HEK293 (cell line): ENCODE data around the gene R3HDM4.
A peak's percentile ranks its signal among the peaks of the same experiment; 100 is the strongest.

Experiments
- CTCF ChIA-PET: fragments of 350-600 bp; formaldehyde crosslinking; extraction: SDS; loops from one replicate; lab custom pipeline; 2021; ENCODE audit warnings: antibody characterized with exemption; lab: Yijun Ruan, JAX
- POLR2A ChIA-PET: fragments of 300-600 bp; formaldehyde crosslinking; extraction: SDS; loops from one replicate; lab custom pipeline; 2020; ENCODE audit warnings: antibody characterized with exemption, inconsistent platforms; lab: Yijun Ruan, JAX
- H3K27ac ChIP-seq: fragments of 200-500 bp; sonication (Bioruptor generic); 2 replicates; pipeline ENCODE4 v1.5.1; 2014; ENCODE audit warnings: low read depth, low read length, control low read depth, inconsistent platforms; ENCODE audit errors: extremely low read depth
- H3K36me3 ChIP-seq, 2 experiments: fragments of 200-500 bp in 1 of 2; sonication (Bioruptor generic) in 1 of 2; 1 replicate in 1 of 2; 2 replicates in 1 of 2; pipeline ENCODE4 v1.5.1; 2014 to 2017; ENCODE audit warnings: inconsistent platforms in 2 of 2, low read length in 2 of 2; ENCODE audit not compliant: control insufficient read depth in 2 of 2, insufficient read depth in 1 of 2
- H3K4me1 ChIP-seq: fragments of 200-500 bp; sonication (Bioruptor generic); 2 replicates; pipeline ENCODE4 v1.5.1; 2014; ENCODE audit warnings: mild to moderate bottlenecking, low read length, inconsistent platforms; ENCODE audit not compliant: control insufficient read depth, insufficient read depth
- H3K4me3 ChIP-seq: 2 replicates; pipeline ENCODE4 v1.5.1; 2011; ENCODE audit warnings: low read depth, mild to moderate bottlenecking, control low read depth, low read length, moderate library complexity
- H3K9me3 ChIP-seq: fragments of 200-500 bp; sonication (Bioruptor generic); 2 replicates; pipeline ENCODE4 v1.5.1; 2014; ENCODE audit warnings: low read depth, low read length, inconsistent platforms; ENCODE audit not compliant: control insufficient read depth, insufficient read depth
- EGR2 ChIP-seq: fragments of 450-650 bp; formaldehyde crosslinking; IDR thresholded peaks from 2 replicates; pipeline ENCODE4 v1.5.1; 2016; ENCODE audit warnings: low read depth, missing biosample characterization, missing genetic modification characterization
- GLIS2 ChIP-seq: fragments of 450-650 bp; formaldehyde crosslinking; IDR thresholded peaks from 2 replicates; pipeline ENCODE4 v1.5.1; 2016; ENCODE audit warnings: missing biosample characterization, missing genetic modification characterization
- HOXD13 ChIP-seq: sonication (generic); formaldehyde crosslinking; IDR thresholded peaks from 2 replicates; pipeline ENCODE4 v1.8.0; 2022; ENCODE audit warnings: missing genetic modification reagents, borderline replicate concordance
- PATZ1 ChIP-seq: fragments of 450-650 bp; formaldehyde crosslinking; IDR thresholded peaks from 2 replicates; pipeline ENCODE4 v1.5.1; 2016; ENCODE audit warnings: missing biosample characterization, missing genetic modification characterization
- PRDM1 ChIP-seq: fragments of 450-650 bp; formaldehyde crosslinking; IDR thresholded peaks from 2 replicates; pipeline ENCODE4; 2016; ENCODE audit warnings: missing biosample characterization, missing genetic modification characterization
- SCRT1 ChIP-seq: fragments of 450-650 bp; formaldehyde crosslinking; IDR thresholded peaks from 2 replicates; pipeline ENCODE4 v1.5.1; 2016; ENCODE audit warnings: missing biosample characterization, missing genetic modification characterization, borderline replicate concordance
- ZBTB20 ChIP-seq: fragments of 450-650 bp; formaldehyde crosslinking; IDR thresholded peaks from 2 replicates; pipeline ENCODE4 v1.5.1; 2016; ENCODE audit warnings: missing biosample characterization, missing genetic modification characterization
- ZBTB26 ChIP-seq: fragments of 450-650 bp; formaldehyde crosslinking; optimal IDR thresholded peaks from 2 replicates; pipeline ENCODE3; 2016; ENCODE audit warnings: missing biosample characterization, mild to moderate bottlenecking, missing genetic modification characterization
- ZBTB8A ChIP-seq: fragments of 450-650 bp; formaldehyde crosslinking; IDR thresholded peaks from 2 replicates; pipeline ENCODE4 v1.5.1; 2016; ENCODE audit warnings: missing biosample characterization, missing genetic modification characterization
- ZFHX2 ChIP-seq: fragments of 450-650 bp; formaldehyde crosslinking; conservative IDR thresholded peaks from 2 replicates; pipeline ENCODE4 v1.5.1; 2016; ENCODE audit warnings: missing biosample characterization, missing genetic modification characterization
- ZIC2 ChIP-seq: fragments of 450-650 bp; formaldehyde crosslinking; IDR thresholded peaks from 2 replicates; pipeline ENCODE4 v1.5.1; 2016; ENCODE audit warnings: missing biosample characterization, missing genetic modification characterization
- ZNF23 ChIP-seq: fragments of 450-650 bp; formaldehyde crosslinking; IDR thresholded peaks from 2 replicates; pipeline ENCODE4 v1.5.1; 2016; ENCODE audit warnings: missing biosample characterization, missing genetic modification characterization, borderline replicate concordance
- ZNF394 ChIP-seq: fragments of 450-650 bp; formaldehyde crosslinking; IDR thresholded peaks from 2 replicates; pipeline ENCODE4 v1.5.1; 2016; ENCODE audit warnings: missing biosample characterization, missing genetic modification characterization, mild to moderate bottlenecking, moderate library complexity, borderline replicate concordance
- ZNF518A ChIP-seq: fragments of 450-650 bp; formaldehyde crosslinking; conservative IDR thresholded peaks from 2 replicates; pipeline ENCODE4 v1.5.1; 2016; ENCODE audit warnings: low read depth, missing biosample characterization, missing genetic modification characterization
- ZNF560 ChIP-seq: fragments of 450-650 bp; formaldehyde crosslinking; IDR thresholded peaks from 2 replicates; pipeline ENCODE4 v1.5.1; 2017; ENCODE audit warnings: missing biosample characterization, missing genetic modification characterization, borderline replicate concordance
- ZNF571 ChIP-seq: fragments of 450-650 bp; formaldehyde crosslinking; IDR thresholded peaks from 2 replicates; pipeline ENCODE4 v1.5.0; 2017; ENCODE audit warnings: missing biosample characterization, missing genetic modification characterization
- ZNF677 ChIP-seq: fragments of 450-650 bp; IDR thresholded peaks from 2 replicates; pipeline ENCODE4 v1.5.0; 2018; ENCODE audit warnings: missing biosample characterization, mild to moderate bottlenecking, missing genetic modification characterization, moderate library complexity
- ZNF707 ChIP-seq: fragments of 450-650 bp; formaldehyde crosslinking; IDR thresholded peaks from 2 replicates; pipeline ENCODE4 v1.5.1; 2016; ENCODE audit warnings: missing biosample characterization, missing genetic modification characterization
- ZSCAN23 ChIP-seq: fragments of 450-650 bp; formaldehyde crosslinking; IDR thresholded peaks from 2 replicates; pipeline ENCODE4 v1.5.1; 2016; ENCODE audit warnings: missing biosample characterization, missing genetic modification characterization
- TF ChIP-seq, protein P1 (sequence below): fragments of 450-650 bp; formaldehyde crosslinking; IDR thresholded peaks from 2 replicates; pipeline ENCODE4 v1.5.1; 2016; ENCODE audit warnings: missing biosample characterization, missing genetic modification characterization
- TF ChIP-seq, protein P2 (sequence below): fragments of 450-650 bp; formaldehyde crosslinking; IDR thresholded peaks from 2 replicates; pipeline ENCODE4 v1.5.1; 2016; ENCODE audit warnings: missing biosample characterization, missing genetic modification characterization
- TF ChIP-seq, protein P3 (sequence below): fragments of 450-650 bp; formaldehyde crosslinking; IDR thresholded peaks from 2 replicates; pipeline ENCODE4 v1.5.1; 2016; ENCODE audit warnings: missing biosample characterization, missing genetic modification characterization

Gene R3HDM4

DNA sequence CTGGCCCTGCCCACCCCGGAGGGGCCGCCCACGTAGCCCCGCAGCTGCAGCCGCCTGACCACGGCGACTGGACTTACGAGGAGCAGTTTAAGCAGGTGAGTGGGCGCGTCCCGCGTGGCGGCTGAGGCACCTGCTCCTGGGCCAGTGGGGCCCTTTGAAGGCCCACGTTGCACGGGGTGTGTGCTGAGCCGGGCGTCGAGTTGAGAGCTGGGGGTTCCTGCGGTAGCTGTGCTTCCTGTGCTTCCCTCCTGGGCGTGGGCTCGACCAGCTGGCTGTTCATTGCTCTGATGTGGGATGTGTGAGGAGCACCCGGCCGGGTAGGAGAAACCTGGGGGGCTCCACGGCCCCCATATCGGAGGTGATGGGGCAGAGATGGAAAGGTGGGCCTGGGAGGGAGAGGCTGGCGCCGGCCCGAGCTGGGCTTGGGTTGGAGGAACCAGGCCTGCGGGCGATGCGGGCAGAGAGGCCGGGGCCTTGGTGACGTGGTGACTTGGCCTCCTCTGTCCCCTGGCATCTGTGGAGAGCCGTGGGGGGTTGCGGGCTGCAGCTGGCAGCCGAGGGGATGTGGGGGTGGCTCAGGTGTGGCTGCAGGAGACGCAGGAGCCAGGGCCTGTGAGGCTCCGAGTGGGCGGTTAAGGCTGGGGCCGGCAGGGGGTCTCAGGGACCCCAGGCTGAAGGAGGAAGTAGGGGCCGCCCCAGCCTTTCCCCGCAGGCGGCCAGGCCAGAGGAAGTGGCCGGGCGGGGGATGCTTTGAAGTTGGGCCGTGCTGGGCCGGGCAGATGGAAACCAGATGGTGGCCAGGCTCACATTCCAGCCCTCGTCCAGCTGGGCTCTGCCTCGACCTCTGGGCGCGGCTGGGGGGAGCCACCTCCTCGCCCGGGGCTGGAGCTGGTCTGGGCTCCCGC lies 19.9 kb upstream of the R3HDM4 start:
- ChIA-PET POLR2A (interaction anchor here (0.6 kb wide), 1 partner anchor 93 kb away, joined by 4 read pairs; no protein-coding TSS in a partner anchor), CTCF (interaction anchor here (0.6 to 0.9 kb wide), 2 partner anchors 30 to 333 kb away, joined by 3 read pairs; no protein-coding TSS in a partner anchor)
- Histone ChIP-seq H3K9me3 (no peaks in the 10 kb centered on the region), H3K36me3 (peaks cover 0 to 42% of the 10 kb centered on the region in 2 experiments; a peak in 2 of 3 replicates), H3K27ac (0 out of 2 replicates have a peak overlapping the region, but pooled peaks have one; percentile 46), H3K4me3 (no peak overlapping the region), H3K4me1 (no peaks in the 10 kb centered on the region)
- TF ChIP-seq ZNF394 (tag by site-specific recombination), result peak; percentile 36; the same call in 1 of the 2 replicates
- peak; percentile 46; the same call in 1 of the 2 replicates for TF ChIP-seq ZBTB8A (tag by site-specific recombination)
- no peak for TF ChIP-seq ZBTB26 (tag by site-specific recombination)
- TF ChIP-seq ZNF560 (tag by site-specific recombination), result no peak
- TF ChIP-seq ZNF707, result no peak
- no peak for TF ChIP-seq ZNF571 (tag by site-specific recombination)
- TF ChIP-seq, protein P1, sequence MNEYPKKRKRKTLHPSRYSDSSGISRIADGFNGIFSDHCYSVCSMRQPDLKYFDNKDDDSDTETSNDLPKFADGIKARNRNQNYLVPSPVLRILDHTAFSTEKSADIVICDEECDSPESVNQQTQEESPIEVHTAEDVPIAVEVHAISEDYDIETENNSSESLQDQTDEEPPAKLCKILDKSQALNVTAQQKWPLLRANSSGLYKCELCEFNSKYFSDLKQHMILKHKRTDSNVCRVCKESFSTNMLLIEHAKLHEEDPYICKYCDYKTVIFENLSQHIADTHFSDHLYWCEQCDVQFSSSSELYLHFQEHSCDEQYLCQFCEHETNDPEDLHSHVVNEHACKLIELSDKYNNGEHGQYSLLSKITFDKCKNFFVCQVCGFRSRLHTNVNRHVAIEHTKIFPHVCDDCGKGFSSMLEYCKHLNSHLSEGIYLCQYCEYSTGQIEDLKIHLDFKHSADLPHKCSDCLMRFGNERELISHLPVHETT (tag by site-specific recombination), result no peak
- no peak for TF ChIP-seq ZNF23 (tag by site-specific recombination)
- TF ChIP-seq PRDM1 (tag by site-specific recombination), result no peak
- TF ChIP-seq EGR2, result peak; percentile 35; the same call in 1 of the 2 replicates
- TF ChIP-seq, protein P2, sequence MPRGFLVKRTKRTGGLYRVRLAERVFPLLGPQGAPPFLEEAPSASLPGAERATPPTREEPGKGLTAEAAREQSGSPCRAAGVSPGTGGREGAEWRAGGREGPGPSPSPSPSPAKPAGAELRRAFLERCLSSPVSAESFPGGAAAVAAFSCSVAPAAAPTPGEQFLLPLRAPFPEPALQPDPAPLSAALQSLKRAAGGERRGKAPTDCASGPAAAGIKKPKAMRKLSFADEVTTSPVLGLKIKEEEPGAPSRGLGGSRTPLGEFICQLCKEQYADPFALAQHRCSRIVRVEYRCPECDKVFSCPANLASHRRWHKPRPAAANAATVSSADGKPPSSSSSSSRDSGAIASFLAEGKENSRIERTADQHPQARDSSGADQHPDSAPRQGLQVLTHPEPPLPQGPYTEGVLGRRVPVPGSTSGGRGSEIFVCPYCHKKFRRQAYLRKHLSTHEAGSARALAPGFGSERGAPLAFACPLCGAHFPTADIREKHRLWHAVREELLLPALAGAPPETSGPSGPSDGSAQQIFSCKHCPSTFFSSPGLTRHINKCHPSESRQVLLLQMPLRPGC, result no peak
- TF ChIP-seq HOXD13 (CRISPR knock-in tag), result no peak
- TF ChIP-seq ZNF677 (tag by site-specific recombination), result no peak
- TF ChIP-seq ZBTB20 (tag by site-specific recombination), result no peak
- peak; percentile 59 for TF ChIP-seq ZFHX2 (tag by site-specific recombination)
- TF ChIP-seq, protein P3, sequence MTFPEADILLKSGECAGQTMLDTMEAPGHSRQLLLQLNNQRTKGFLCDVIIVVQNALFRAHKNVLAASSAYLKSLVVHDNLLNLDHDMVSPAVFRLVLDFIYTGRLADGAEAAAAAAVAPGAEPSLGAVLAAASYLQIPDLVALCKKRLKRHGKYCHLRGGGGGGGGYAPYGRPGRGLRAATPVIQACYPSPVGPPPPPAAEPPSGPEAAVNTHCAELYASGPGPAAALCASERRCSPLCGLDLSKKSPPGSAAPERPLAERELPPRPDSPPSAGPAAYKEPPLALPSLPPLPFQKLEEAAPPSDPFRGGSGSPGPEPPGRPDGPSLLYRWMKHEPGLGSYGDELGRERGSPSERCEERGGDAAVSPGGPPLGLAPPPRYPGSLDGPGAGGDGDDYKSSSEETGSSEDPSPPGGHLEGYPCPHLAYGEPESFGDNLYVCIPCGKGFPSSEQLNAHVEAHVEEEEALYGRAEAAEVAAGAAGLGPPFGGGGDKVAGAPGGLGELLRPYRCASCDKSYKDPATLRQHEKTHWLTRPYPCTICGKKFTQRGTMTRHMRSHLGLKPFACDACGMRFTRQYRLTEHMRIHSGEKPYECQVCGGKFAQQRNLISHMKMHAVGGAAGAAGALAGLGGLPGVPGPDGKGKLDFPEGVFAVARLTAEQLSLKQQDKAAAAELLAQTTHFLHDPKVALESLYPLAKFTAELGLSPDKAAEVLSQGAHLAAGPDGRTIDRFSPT, result no peak
- TF ChIP-seq ZSCAN23 (tag by site-specific recombination), result no peak
- no peak for TF ChIP-seq GLIS2
- TF ChIP-seq PATZ1 (tag by site-specific recombination), result 0 out of 2 replicates have a peak, but pooled peaks have one; percentile 27
- TF ChIP-seq ZIC2 (tag by site-specific recombination), result peak; percentile 94
- no peak for TF ChIP-seq SCRT1 (tag by site-specific recombination)
- TF ChIP-seq ZNF518A, result no peak
